Adrenal gland (tissue), 5 donors: ENCODE measurements around the gene GIMAP5.

Experiments used
- CTCF ChIP-seq, 6 experiments: fragments of 450-650 bp in 4 of 6; fragments of 200-600 bp in 2 of 6; sonication (generic) in 1 of 6; IDR thresholded peaks; 1 replicate in 5 of 6; 2 replicates in 1 of 6; pipeline versions ENCODE4 v1.5.1 to v1.8.0; 2016 to 2021; ENCODE audit warnings: antibody characterized with exemption in 6 of 6, mild to moderate bottlenecking in 2 of 6, moderate library complexity in 1 of 6
- POLR2A ChIP-seq, 2 donors: fragments of 450-650 bp; IDR thresholded peaks; one replicate each; pipeline ENCODE4 v1.6.1; 2017; ENCODE audit warnings: antibody characterized with exemption in 2 of 2, mild to moderate bottlenecking in 2 of 2, moderate library complexity in 1 of 2
- donor health status: DM: no; HTN: no; CAD: no.

- no peak for TF ChIP-seq POLR2A (IDR thresholded peaks at IDR 0.05)
- TF ChIP-seq CTCF (IDR thresholded peaks at IDR 0.05), result no peak
Measured at GRCh38 chr7:150721970-150722373, 15.2 kb upstream of the GIMAP5 start.
